GF-D8 (cell line): ENCODE measurements around the gene MTPN.

ENCODE experiments used
- DNase-seq: peaks from one replicate; lab custom pipeline; 2025; lab: John Stamatoyannopoulos, UW

MTPN gene

GRCh38 chr7:135956393-135956792 lies 20.8 kb downstream of the MTPN start:
- no peak for DNase-seq

GRCh38 chr7:135950972-135951371 lies 26.2 kb downstream of the MTPN start:
- no peak for DNase-seq

GRCh38 chr7:135950429-135950828 lies 26.7 kb downstream of the MTPN start:
- DNase-seq = no peak

GRCh38 chr7:135946289-135947055 lies 30.7 kb downstream of the MTPN start:
- no peak for DNase-seq

GRCh38 chr7:135944753-135945152 lies 32.4 kb downstream of the MTPN start:
- DNase-seq = no peak

- DNase-seq = no peak
Measured at GRCh38 chr7:135943134-135943879, 33.9 kb downstream of the MTPN start.

- DNase-seq = no peak
Measured at GRCh38 chr7:135942614-135943013, 34.5 kb downstream of the MTPN start.

- DNase-seq = no peak
Measured at GRCh38 chr7:135940077-135941075, 36.8 kb downstream of the MTPN start.

- DNase-seq = no peak
Measured at GRCh38 chr7:135939261-135939812, 37.8 kb downstream of the MTPN start.

- DNase-seq = no peak
Measured at GRCh38 chr7:135938563-135938962, 38.6 kb downstream of the MTPN start.

- DNase-seq = no peak
Measured at GRCh38 chr7:135938086-135938485, 39.1 kb downstream of the MTPN start.

GRCh38 chr7:135936497-135937217 lies 40.5 kb downstream of the MTPN start:
- DNase-seq = no peak

- DNase-seq = no peak
Measured at GRCh38 chr7:135934651-135935050, 42.5 kb downstream of the MTPN start.

GRCh38 chr7:135933509-135934188 lies 43.5 kb downstream of the MTPN start:
- no peak for DNase-seq

GRCh38 chr7:135932131-135932530 lies 45.0 kb downstream of the MTPN start:
- no peak for DNase-seq

- no peak for DNase-seq
Measured at GRCh38 chr7:135930565-135931461, 46.3 kb downstream of the MTPN start.

- DNase-seq = no peak
Measured at GRCh38 chr7:135929722-135930141, 47.4 kb downstream of the MTPN start.

GRCh38 chr7:135929249-135929648 lies 47.9 kb downstream of the MTPN start:
- no peak for DNase-seq

- no peak for DNase-seq
Measured at GRCh38 chr7:135928136-135928535, 49.0 kb downstream of the MTPN start.

- no peak for DNase-seq
Measured at GRCh38 chr7:135925210-135925609, 51.9 kb downstream of the MTPN start.
